GM21825 (cell line): Measurements from ENCODE around the gene KDM6A.
"Not testable (repeated sequence)": the region's sequence is repeated elsewhere in the genome, so short reads cannot be mapped to it uniquely, and the experiment has no call there.

Source experiments
- ATAC-seq: cut with Tn5 transposase; IDR thresholded peaks from one replicate; pipeline ENCODE4 v1.9.1; 2021; ENCODE audit warnings: mild to moderate bottlenecking, moderate library complexity; ENCODE audit not compliant: unreplicated experiment

The KDM6A gene

GRCh38 chrX:44999872-45000271, 126.9 kb downstream of the KDM6A start:
- ATAC-seq, result not testable (repeated sequence)

GRCh38 chrX:45001048-45001447, 128.1 kb downstream of the KDM6A start:
- ATAC-seq, result no peak

GRCh38 chrX:45003085-45003484, 130.1 kb downstream of the KDM6A start:
- no peak for ATAC-seq

GRCh38 chrX:45006002-45006800, 133.2 kb downstream of the KDM6A start:
- ATAC-seq, result no peak

GRCh38 chrX:45007598-45007997, 134.6 kb downstream of the KDM6A start:
- ATAC-seq, result peak; percentile 80

- no peak for ATAC-seq
Observed at GRCh38 chrX:45009371-45010000, 136.5 kb downstream of the KDM6A start.

GRCh38 chrX:45011131-45011530, 138.1 kb downstream of the KDM6A start:
- ATAC-seq, result no peak

- no peak for ATAC-seq
Observed at GRCh38 chrX:45011597-45011996, 138.6 kb downstream of the KDM6A start.

- ATAC-seq, result no peak
Observed at GRCh38 chrX:45017946-45018345, 145.0 kb downstream of the KDM6A start.

GRCh38 chrX:45022150-45022549, 149.2 kb downstream of the KDM6A start:
- no peak for ATAC-seq

- ATAC-seq, result no peak
Observed at GRCh38 chrX:45024501-45024900, 151.5 kb downstream of the KDM6A start.

GRCh38 chrX:45026036-45026435, 153.0 kb downstream of the KDM6A start:
- ATAC-seq, result no peak

- no peak for ATAC-seq
Observed at GRCh38 chrX:45031830-45032378, 158.9 kb downstream of the KDM6A start.

- no peak for ATAC-seq
Observed at GRCh38 chrX:45035071-45035470, 162.1 kb downstream of the KDM6A start.

GRCh38 chrX:45036161-45036560, 163.2 kb downstream of the KDM6A start:
- ATAC-seq, result no peak

GRCh38 chrX:45040137-45040536, 167.1 kb downstream of the KDM6A start:
- ATAC-seq, result not testable (repeated sequence)

- no peak for ATAC-seq
Observed at GRCh38 chrX:45046417-45046816, 173.4 kb downstream of the KDM6A start.

GRCh38 chrX:45050558-45050957, 177.6 kb downstream of the KDM6A start:
- no peak for ATAC-seq

- ATAC-seq, result no peak
Observed at GRCh38 chrX:45056428-45057145, 183.6 kb downstream of the KDM6A start.

- not testable (repeated sequence) for ATAC-seq
Observed at GRCh38 chrX:45059906-45060305, 186.9 kb downstream of the KDM6A start.

- ATAC-seq, result no peak
Observed at GRCh38 chrX:45063319-45064095, 190.5 kb downstream of the KDM6A start.
